GM12892 (cell line): ENCODE results near the gene OCA2.

Experiments used
- POLR2A ChIP-seq: IDR thresholded peaks from 2 replicates; pipeline ENCODE4 v1.6.1; 2011; ENCODE audit warnings: low read depth, low read length, control low read depth
- POLR2AphosphoS5 ChIP-seq: IDR thresholded peaks from 2 replicates; pipeline ENCODE4 v1.6.1; 2011; ENCODE audit warnings: low read depth, low read length, control low read depth
- TAF1 ChIP-seq: IDR thresholded peaks from 2 replicates; pipeline ENCODE4 v1.6.1; 2011; ENCODE audit warnings: low read depth, mild to moderate bottlenecking, control low read depth, low read length, borderline replicate concordance

GRCh38 chr15:28024889-28025250 is 74.2 kb downstream of the OCA2 start:
- TF ChIP-seq POLR2A, result no peak
- TF ChIP-seq POLR2AphosphoS5, result no peak
- TF ChIP-seq TAF1, result no peak
